Heart left ventricle (tissue), 13 donors: Measurements from ENCODE around the gene RPL35.

ENCODE experiments used
- CTCF ChIP-seq, 12 donors: fragments of 200-600 bp; sonication (generic) in 4 of 12; IDR thresholded peaks; one replicate each; pipeline versions ENCODE4 v1.5.0 to v1.8.0; 2018 to 2022; ENCODE audit warnings: antibody characterized with exemption in 12 of 12, mild to moderate bottlenecking in 5 of 12
- POLR2A ChIP-seq, 2 donors: fragments of 450-650 bp; IDR thresholded peaks; one replicate each; pipeline ENCODE4 v1.6.1; 2017; ENCODE audit warnings: antibody characterized with exemption in 2 of 2, mild to moderate bottlenecking in 2 of 2, moderate library complexity in 2 of 2
- donor health status: ischemic (EF 13 %, LVEDD 7.1; RV severe dilation, severe dysfunction).
- donor health status: DM: no; HTN: yes; CAD: no.
- donor health status: DM: no; HTN: no; CAD: no.
- donor health status: ischemic (EF 25% LVEDD 6.9; RV normal size, moderate dysfunction).
- donor health status: ischemic (EF 25% LVEDD 5.7; RV mildly dilated, moderate dysfunction).
- donor health status: ischemic (EF 35%, LVEDD 5.7; RV mildly dilated, moderate dysfunction).
- donor health status: nonischemic (EF 11% LVEDD 7.7; RV severe dilation, severe dysfunction).
- donor health status: DM: yes; HTN: yes; CAD: no.
- donor health status: PGD.
- donor health status: ischemic (EF 29% LVEDD 5.4; RV normal size, mild dysfunction).
- donor health status: nonischemic (EF 23%, LVEDD 6.1; RV moderate dilation, normal function).

DNA sequence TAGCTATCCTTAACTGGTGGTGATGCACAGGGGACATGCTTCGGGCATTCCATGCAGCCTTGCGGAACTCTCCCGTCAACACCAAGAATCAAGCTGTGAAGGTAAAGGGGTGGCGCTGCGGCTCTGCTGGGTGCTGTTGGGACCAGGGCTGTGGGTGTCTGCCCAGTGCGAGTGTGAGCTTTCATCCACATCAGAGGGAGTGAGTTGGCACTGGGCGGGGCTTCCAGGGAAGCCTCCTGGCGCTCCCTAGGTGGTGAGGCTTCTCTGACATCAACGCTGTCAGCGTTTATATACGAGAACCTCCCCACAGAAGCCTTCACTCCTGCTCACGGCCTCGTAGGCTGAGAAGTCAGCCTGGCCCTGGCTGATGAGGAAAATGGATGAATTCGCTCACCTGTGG, 11.9 kb upstream of the RPL35 start:
- no peak for TF ChIP-seq CTCF (IDR thresholded peaks at IDR 0.05)
- TF ChIP-seq POLR2A (IDR thresholded peaks at IDR 0.05): no peak
